ENCODE measurements around the gene ARL6IP4.

The ARL6IP4 gene

DNA sequence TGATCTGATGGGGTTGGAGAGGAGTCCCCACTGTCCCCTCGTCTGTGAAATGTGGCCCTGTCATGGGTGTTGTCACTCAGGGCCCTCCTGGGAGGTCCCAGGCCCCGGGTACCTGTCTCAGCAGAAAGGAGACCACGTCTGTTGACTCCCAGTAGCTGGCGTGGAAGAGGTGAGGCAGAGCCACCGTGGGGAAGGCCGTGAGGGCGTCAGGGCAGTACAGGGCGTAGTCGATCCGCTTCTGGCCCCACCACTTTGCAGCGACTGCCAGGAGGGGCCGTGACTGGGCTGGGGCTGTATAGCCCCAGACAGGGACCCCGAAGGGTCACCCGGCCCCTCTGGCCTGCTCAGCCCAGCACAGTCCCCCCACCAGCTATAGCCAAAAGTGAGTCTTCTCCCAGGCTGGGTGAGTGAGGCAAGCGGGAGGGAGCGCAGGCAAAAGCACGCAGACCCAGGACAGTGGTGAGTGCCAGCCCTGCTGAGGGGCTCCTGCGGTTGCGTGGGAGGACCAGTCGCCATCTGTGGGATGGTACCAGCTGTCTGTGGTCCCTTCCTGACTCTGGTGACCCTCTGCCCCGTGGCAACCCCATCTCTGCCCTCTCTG is 8.2 kb downstream of the ARL6IP4 start:
- Histone ChIP-seq H3K27ac (replicated peaks) (no peak overlapping the region), H3K4me3 (replicated peaks; ENCODE audit: insufficient read depth, low read length) (no peak overlapping the region), H3K27me3 (ENCODE audit: insufficient read depth, poor library complexity, severe bottlenecking) (no peaks in the 10 kb centered on the region)
- TF ChIP-seq, protein P1, sequence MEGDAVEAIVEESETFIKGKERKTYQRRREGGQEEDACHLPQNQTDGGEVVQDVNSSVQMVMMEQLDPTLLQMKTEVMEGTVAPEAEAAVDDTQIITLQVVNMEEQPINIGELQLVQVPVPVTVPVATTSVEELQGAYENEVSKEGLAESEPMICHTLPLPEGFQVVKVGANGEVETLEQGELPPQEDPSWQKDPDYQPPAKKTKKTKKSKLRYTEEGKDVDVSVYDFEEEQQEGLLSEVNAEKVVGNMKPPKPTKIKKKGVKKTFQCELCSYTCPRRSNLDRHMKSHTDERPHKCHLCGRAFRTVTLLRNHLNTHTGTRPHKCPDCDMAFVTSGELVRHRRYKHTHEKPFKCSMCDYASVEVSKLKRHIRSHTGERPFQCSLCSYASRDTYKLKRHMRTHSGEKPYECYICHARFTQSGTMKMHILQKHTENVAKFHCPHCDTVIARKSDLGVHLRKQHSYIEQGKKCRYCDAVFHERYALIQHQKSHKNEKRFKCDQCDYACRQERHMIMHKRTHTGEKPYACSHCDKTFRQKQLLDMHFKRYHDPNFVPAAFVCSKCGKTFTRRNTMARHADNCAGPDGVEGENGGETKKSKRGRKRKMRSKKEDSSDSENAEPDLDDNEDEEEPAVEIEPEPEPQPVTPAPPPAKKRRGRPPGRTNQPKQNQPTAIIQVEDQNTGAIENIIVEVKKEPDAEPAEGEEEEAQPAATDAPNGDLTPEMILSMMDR (IDR thresholded peaks at IDR 0.05; ENCODE audit: insufficient read depth, low read length), result no peak
- TF ChIP-seq SPI1 (IDR thresholded peaks at IDR 0.05; ENCODE audit: borderline replicate concordance, low read depth) (no peak), GABPA (IDR thresholded peaks at IDR 0.05; ENCODE audit: low read depth) (no peak), POLR2AphosphoS5 (IDR thresholded peaks at IDR 0.05; ENCODE audit: low read depth) (no peak)
- TF ChIP-seq, protein P2, sequence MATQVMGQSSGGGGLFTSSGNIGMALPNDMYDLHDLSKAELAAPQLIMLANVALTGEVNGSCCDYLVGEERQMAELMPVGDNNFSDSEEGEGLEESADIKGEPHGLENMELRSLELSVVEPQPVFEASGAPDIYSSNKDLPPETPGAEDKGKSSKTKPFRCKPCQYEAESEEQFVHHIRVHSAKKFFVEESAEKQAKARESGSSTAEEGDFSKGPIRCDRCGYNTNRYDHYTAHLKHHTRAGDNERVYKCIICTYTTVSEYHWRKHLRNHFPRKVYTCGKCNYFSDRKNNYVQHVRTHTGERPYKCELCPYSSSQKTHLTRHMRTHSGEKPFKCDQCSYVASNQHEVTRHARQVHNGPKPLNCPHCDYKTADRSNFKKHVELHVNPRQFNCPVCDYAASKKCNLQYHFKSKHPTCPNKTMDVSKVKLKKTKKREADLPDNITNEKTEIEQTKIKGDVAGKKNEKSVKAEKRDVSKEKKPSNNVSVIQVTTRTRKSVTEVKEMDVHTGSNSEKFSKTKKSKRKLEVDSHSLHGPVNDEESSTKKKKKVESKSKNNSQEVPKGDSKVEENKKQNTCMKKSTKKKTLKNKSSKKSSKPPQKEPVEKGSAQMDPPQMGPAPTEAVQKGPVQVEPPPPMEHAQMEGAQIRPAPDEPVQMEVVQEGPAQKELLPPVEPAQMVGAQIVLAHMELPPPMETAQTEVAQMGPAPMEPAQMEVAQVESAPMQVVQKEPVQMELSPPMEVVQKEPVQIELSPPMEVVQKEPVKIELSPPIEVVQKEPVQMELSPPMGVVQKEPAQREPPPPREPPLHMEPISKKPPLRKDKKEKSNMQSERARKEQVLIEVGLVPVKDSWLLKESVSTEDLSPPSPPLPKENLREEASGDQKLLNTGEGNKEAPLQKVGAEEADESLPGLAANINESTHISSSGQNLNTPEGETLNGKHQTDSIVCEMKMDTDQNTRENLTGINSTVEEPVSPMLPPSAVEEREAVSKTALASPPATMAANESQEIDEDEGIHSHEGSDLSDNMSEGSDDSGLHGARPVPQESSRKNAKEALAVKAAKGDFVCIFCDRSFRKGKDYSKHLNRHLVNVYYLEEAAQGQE (IDR thresholded peaks at IDR 0.05; ENCODE audit: insufficient replicate concordance, low read depth), result no peak
- DNase-seq (ENCODE audit: low read depth in 1 of 2, low spot score in 1 of 2), result no peak

DNA sequence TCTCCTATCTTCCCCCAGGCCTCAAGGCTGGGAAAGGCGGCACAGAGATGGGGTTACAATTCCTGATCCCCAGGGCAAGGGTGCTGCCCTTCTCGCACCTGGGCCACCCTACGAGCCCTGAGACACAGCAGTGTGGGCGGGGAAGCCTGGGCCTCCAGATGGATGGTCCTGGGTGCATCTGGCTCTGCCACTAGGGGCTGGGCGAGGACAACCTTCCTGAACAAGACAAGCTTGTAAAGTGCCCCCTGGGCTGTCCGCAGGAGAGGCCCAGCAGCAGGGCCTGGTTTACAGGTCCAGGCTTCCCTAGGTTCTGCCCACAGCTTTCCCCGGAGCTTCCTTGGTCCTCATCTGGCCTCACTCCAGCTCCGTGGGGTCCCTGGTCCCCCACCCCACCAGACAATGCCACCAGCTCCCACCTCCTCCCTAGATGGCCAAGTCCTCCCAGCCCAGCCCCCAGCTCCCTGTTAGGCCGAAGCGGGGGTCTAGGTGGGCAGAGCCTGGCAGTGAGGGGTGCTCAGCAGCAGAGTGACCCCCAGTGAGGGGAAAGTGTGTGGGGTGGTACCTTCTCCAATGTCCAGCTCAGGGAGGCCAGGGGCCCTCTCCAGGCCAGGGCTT is 8.9 kb downstream of the ARL6IP4 start:
- Histone ChIP-seq H3K27ac (replicated peaks) (no peak overlapping the region), H3K27me3 (ENCODE audit: insufficient read depth, poor library complexity, severe bottlenecking) (no peaks in the 10 kb centered on the region), H3K4me3 (replicated peaks; ENCODE audit: insufficient read depth, low read length) (no peak overlapping the region)
- TF ChIP-seq GABPA (IDR thresholded peaks at IDR 0.05; ENCODE audit: low read depth) (no peak), POLR2AphosphoS5 (IDR thresholded peaks at IDR 0.05; ENCODE audit: low read depth) (no peak), SPI1 (IDR thresholded peaks at IDR 0.05; ENCODE audit: borderline replicate concordance, low read depth) (no peak)
- TF ChIP-seq, protein P2 (IDR thresholded peaks at IDR 0.05; ENCODE audit: insufficient replicate concordance, low read depth), result no peak
- no peak for DNase-seq (ENCODE audit: low read depth in 1 of 2, low spot score in 1 of 2)

DNA sequence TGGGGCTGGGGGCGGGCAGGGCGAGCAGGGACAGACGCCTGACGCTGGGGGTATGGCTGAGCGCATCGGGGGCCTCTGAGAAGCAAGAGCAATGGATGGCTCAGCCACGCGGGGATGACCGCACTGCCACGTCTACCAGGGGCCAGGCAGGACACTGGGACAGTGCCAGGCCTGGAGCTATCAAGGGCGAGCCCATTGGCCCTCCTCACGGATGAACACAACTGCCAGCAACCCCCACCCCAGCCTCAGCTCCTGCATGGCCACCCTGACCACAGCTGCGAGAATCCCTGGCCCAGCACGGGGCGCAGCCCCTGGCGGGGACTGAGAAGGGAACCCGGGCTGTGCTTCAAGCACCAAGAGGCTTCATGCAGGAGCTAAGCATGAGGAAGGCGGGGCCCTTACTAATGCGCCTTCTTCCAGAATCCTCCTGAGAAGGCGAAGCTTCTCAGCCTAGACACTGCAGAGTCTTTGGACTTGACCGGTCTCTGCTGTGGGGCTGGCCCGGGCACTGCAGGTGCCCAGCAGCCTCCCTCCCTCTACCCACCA is 9.5 kb downstream of the ARL6IP4 start:
- no peaks in the 10 kb centered on the region for H3K27me3 ChIP-seq (ENCODE audit: insufficient read depth, poor library complexity, severe bottlenecking)
- no peak overlapping the region for H3K4me3 ChIP-seq (replicated peaks; ENCODE audit: insufficient read depth, low read length)
- no peak overlapping the region for H3K27ac ChIP-seq (replicated peaks)
- DNase-seq (ENCODE audit: low read depth in 1 of 2, low spot score in 1 of 2), result no peak
- TF ChIP-seq POLR2AphosphoS5 (IDR thresholded peaks at IDR 0.05; ENCODE audit: low read depth) (no peak), SPI1 (IDR thresholded peaks at IDR 0.05; ENCODE audit: borderline replicate concordance, low read depth) (no peak), GABPA (IDR thresholded peaks at IDR 0.05; ENCODE audit: low read depth) (no peak)
- TF ChIP-seq, protein P1 (IDR thresholded peaks at IDR 0.05; ENCODE audit: insufficient read depth, low read length), result no peak
- TF ChIP-seq, protein P2 (IDR thresholded peaks at IDR 0.05; ENCODE audit: insufficient replicate concordance, low read depth), result no peak
